HCT116 (cell line): ENCODE measurements around the gene SERINC3. TPM values are rescaled to one million over a fixed set of nuclear protein-coding genes. Genes with fewer than 3 reads are reported as not detected.

Experiments
- ATAC-seq: fragments of 200-7000 bp; cut with Tn5 transposase; 2 replicates; pipeline ENCODE4 v1.9.1; 2020; ENCODE audit warnings: mild to moderate bottlenecking, moderate library complexity
- BruUV-seq: library from RNA; stranded (reverse); fragments of 400-500 nt; replicated peaks from 2 replicates; lab custom pipeline; 2021; lab: Mats Ljungman, UMichigan
- CTCF ChIA-PET: fragments of 300-600 bp; sonication (Branson Sonifier 250); formaldehyde crosslinking; loops from one replicate; lab custom pipeline; 2021; ENCODE audit warnings: antibody characterized with exemption; lab: Charles Lee
- POLR2A ChIA-PET: fragments of 300-600, 350-600 bp; sonication (Branson Sonifier 250); formaldehyde crosslinking; loops from one replicate; lab custom pipeline; 2021; ENCODE audit warnings: antibody characterized with exemption; lab: Charles Lee
- RAD21 ChIA-PET, 2 experiments: fragments of 300-600 bp; sonication (Branson Sonifier 250); formaldehyde crosslinking; loops; one replicate each; lab custom pipeline; 2023; ENCODE audit warnings: low total read pairs in 2 of 2; ENCODE audit not compliant: uncharacterized antibody in 2 of 2, unreplicated experiment in 2 of 2, low non-redundant PET in 1 of 2; lab: Charles Lee
- DNase-seq: peaks from one replicate; pipeline ENCODE4 v3.0.0-alpha.2; 2010; ENCODE audit warnings: low read depth, low spot score
- H2AFZ ChIP-seq: fragments of 200-600 bp; shearing (Covaris generic), sonication (generic); 2 replicates; pipeline ENCODE4 v1.6.1; 2017; ENCODE audit warnings: low read depth, mixed run types, mixed read lengths, antibody characterized with exemption, low read length; ENCODE audit not compliant: poor library complexity, severe bottlenecking
- H3K27ac ChIP-seq: 2 replicates; pipeline ENCODE4 v1.5.1; 2012; ENCODE audit warnings: low read depth, low read length
- H3K27me3 ChIP-seq: fragments of 200-600 bp; sonication (generic); 2 replicates; pipeline ENCODE4 v1.6.1; 2016; ENCODE audit warnings: mixed run types, low read length, mixed read lengths; ENCODE audit not compliant: insufficient read depth
- H3K36me3 ChIP-seq, 2 experiments: fragments of 200-500 bp in 1 of 2; fragments of 200-600 bp in 1 of 2; sonication (Bioruptor generic) in 1 of 2; sonication (generic) in 1 of 2; 2 replicates each; pipeline versions ENCODE4 v1.5.1 to v1.6.1; 2014 to 2016; ENCODE audit warnings: low read length in 2 of 2, inconsistent platforms in 1 of 2, mixed read lengths in 1 of 2, mixed run types in 1 of 2; ENCODE audit not compliant: insufficient read depth in 2 of 2, control insufficient read depth in 1 of 2
- H3K4me1 ChIP-seq, 2 experiments: fragments of 200-600 bp in 1 of 2; sonication (generic) in 1 of 2; 2 replicates each; pipeline versions ENCODE4 v1.5.1 to v1.6.1; 2012 to 2017; ENCODE audit warnings: low read length in 2 of 2, inconsistent platforms in 1 of 2, mild to moderate bottlenecking in 1 of 2, mixed read lengths in 1 of 2, mixed run types in 1 of 2, moderate library complexity in 1 of 2; ENCODE audit not compliant: insufficient read depth in 2 of 2, control insufficient read depth in 1 of 2
- H3K4me2 ChIP-seq: fragments of 200-600 bp; sonication (generic); 2 replicates; pipeline ENCODE4 v1.6.1; 2017; ENCODE audit warnings: mixed run types, low read length, mixed read lengths
- H3K4me3 ChIP-seq, 2 experiments: fragments of 200-600 bp in 1 of 2; sonication (generic) in 1 of 2; replicated peaks in 1 of 2; 2 replicates each; pipeline ENCODE4 v1.5.1; 2011 to 2016; ENCODE audit warnings: low read length in 2 of 2, control low read depth in 1 of 2, low read depth in 1 of 2, mild to moderate bottlenecking in 1 of 2, mixed read lengths in 1 of 2, mixed run types in 1 of 2
- H3K79me2 ChIP-seq: fragments of 200-600 bp; sonication (generic); 2 replicates; pipeline ENCODE4 v1.6.1; 2017; ENCODE audit warnings: mild to moderate bottlenecking, mixed run types, low read length, moderate library complexity, mixed read lengths; ENCODE audit not compliant: insufficient read depth
- H3K9ac ChIP-seq: fragments of 200-600 bp; sonication (generic); 2 replicates; pipeline ENCODE4 v1.6.1; 2016; ENCODE audit warnings: low read length, mixed read lengths
- H3K9me2 ChIP-seq: fragments of 200-600 bp; sonication (generic), shearing (Covaris generic); 2 replicates; pipeline ENCODE4 v1.6.1; 2017; ENCODE audit warnings: mixed run types, mild to moderate bottlenecking, moderate library complexity; ENCODE audit not compliant: insufficient read depth
- H3K9me3 ChIP-seq, 2 experiments: fragments of 200-500 bp in 1 of 2; fragments of 200-600 bp in 1 of 2; sonication (Bioruptor generic) in 1 of 2; sonication (generic) in 1 of 2; 2 replicates each; pipeline ENCODE4 v1.6.1; 2014 to 2017; ENCODE audit warnings: low read length in 2 of 2, mixed read lengths in 2 of 2, inconsistent platforms in 1 of 2, low read depth in 1 of 2, mild to moderate bottlenecking in 1 of 2, mixed run types in 1 of 2, moderate library complexity in 1 of 2; ENCODE audit not compliant: control insufficient read depth in 1 of 2, insufficient read depth in 1 of 2
- H4K20me1 ChIP-seq: fragments of 200-600 bp; sonication (generic), shearing (Covaris generic); 2 replicates; pipeline ENCODE4 v1.6.1; 2017; ENCODE audit warnings: mixed run types, mild to moderate bottlenecking, moderate library complexity; ENCODE audit not compliant: insufficient read depth
- CBX3 ChIP-seq: IDR thresholded peaks from 2 replicates; pipeline ENCODE4 v1.6.1; 2012; ENCODE audit warnings: low read depth
- CEBPB ChIP-seq: IDR thresholded peaks from 2 replicates; pipeline ENCODE4 v1.6.1; 2012; ENCODE audit warnings: low read depth
- EGR1 ChIP-seq: IDR thresholded peaks from 2 replicates; pipeline ENCODE4 v1.6.1; 2012; ENCODE audit warnings: low read depth
- ELF1 ChIP-seq: IDR thresholded peaks from 2 replicates; pipeline ENCODE4 v1.6.1; 2012; ENCODE audit warnings: low read depth, borderline replicate concordance
- EZH2 ChIP-seq: fragments of 200-600 bp; sonication (generic); IDR thresholded peaks from 2 replicates; pipeline ENCODE4 v1.6.1; 2017; ENCODE audit warnings: antibody characterized with exemption, mixed run types
- FOSL1 ChIP-seq: IDR thresholded peaks from 2 replicates; pipeline ENCODE4 v1.6.1; 2012; ENCODE audit warnings: low read depth
- POLR2A ChIP-seq: IDR thresholded peaks from 2 replicates; pipeline ENCODE4 v1.7.0; 2011; ENCODE audit warnings: borderline replicate concordance; ENCODE audit not compliant: insufficient read depth, insufficient read length; ENCODE audit errors: extremely low read depth
- POLR2AphosphoS5 ChIP-seq: IDR thresholded peaks from 2 replicates; pipeline ENCODE4 v1.6.1; 2011; ENCODE audit warnings: mild to moderate bottlenecking, low read depth, low read length, moderate library complexity
- REST ChIP-seq: IDR thresholded peaks from 2 replicates; pipeline ENCODE4 v1.6.1; 2012; ENCODE audit warnings: low read depth
- SIN3A ChIP-seq: IDR thresholded peaks from 2 replicates; pipeline ENCODE4 v1.6.1; 2012; ENCODE audit warnings: low read depth
- SP1 ChIP-seq: IDR thresholded peaks from 2 replicates; pipeline ENCODE4 v1.6.1; 2012; ENCODE audit warnings: low read depth
- YY1 ChIP-seq: IDR thresholded peaks from 2 replicates; pipeline ENCODE4 v1.6.1; 2011; ENCODE audit warnings: low read length, low read depth, moderate library complexity, mild to moderate bottlenecking; ENCODE audit not compliant: insufficient replicate concordance; ENCODE audit errors: extremely low read depth
- ZFX ChIP-seq: fragments of 450-650 bp; IDR thresholded peaks from 2 replicates; pipeline ENCODE4 v1.6.1; 2017
- ZNF274 ChIP-seq: fragments of 200-500 bp; sonication (Bioruptor generic); IDR thresholded peaks from 2 replicates; pipeline ENCODE4 v1.6.1; 2014; ENCODE audit warnings: mild to moderate bottlenecking, low read depth, low read length, inconsistent platforms
- intact Hi-C: fragments of 100-400 bp; cut with micrococcal nuclease; formaldehyde crosslinking; loops from 2 replicates; pipeline ENCODE4 v1.10.0; 2022
- total RNA-seq: library from RNA; stranded (reverse); gene quantifications from one replicate; pipeline ENCODE4 v1.2.1, GENCODE V29; 2021; ENCODE audit not compliant: unreplicated experiment
- TF ChIP-seq, protein P1 (sequence below), 3 experiments: fragments of 200-600 bp in 1 of 3; sonication (generic) in 1 of 3; IDR thresholded peaks in 2 of 3; conservative IDR thresholded peaks in 1 of 3; 2 replicates each; pipeline ENCODE4 v1.5.1; 2012 to 2017; ENCODE audit warnings: low read depth in 2 of 3, low read length in 2 of 3, antibody characterized with exemption in 1 of 3, borderline replicate concordance in 1 of 3, control low read depth in 1 of 3, mild to moderate bottlenecking in 1 of 3, mixed read lengths in 1 of 3, mixed run types in 1 of 3, moderate library complexity in 1 of 3; ENCODE audit not compliant: insufficient read depth in 1 of 3
- TF ChIP-seq, protein P2 (sequence below): IDR thresholded peaks from 2 replicates; pipeline ENCODE4 v1.6.1; 2011; ENCODE audit warnings: mild to moderate bottlenecking, low read length, moderate library complexity; ENCODE audit not compliant: insufficient replicate concordance; ENCODE audit errors: extremely low read depth

SERINC3 gene
- total RNA-seq, 1 experiment from 2014 or later: 56.8 TPM

- Histone ChIP-seq H3K9ac (no peak overlapping the region), H3K36me3 (peaks cover 11 to 25% of the 10 kb centered on the region in 2 experiments; a peak in 3 of 4 replicates), H3K9me3 (no peaks in the 10 kb centered on the region), H3K79me2 (no peaks in the 10 kb centered on the region), H3K4me2 (no peak overlapping the region), H3K27me3 (no peaks in the 10 kb centered on the region), H3K27ac (no peak overlapping the region), H3K4me1 (peaks cover 0 to 8% of the 10 kb centered on the region in 2 experiments; a peak in 3 of 4 replicates), H2AFZ (no peak overlapping the region), H3K9me2 (no peaks in the 10 kb centered on the region), H4K20me1 (no peaks in the 10 kb centered on the region), H3K4me3 (no peak overlapping the region)
- intact Hi-C loops: no loop called here
- no peak for ATAC-seq
- DNase-seq: no peak
- ChIA-PET POLR2A (no interaction called here), RAD21 (no interaction called here), CTCF (no interaction called here)
- TF ChIP-seq SP1 (no peak), REST (no peak), CEBPB (no peak), EZH2 (no peak), ELF1 (no peak), EGR1 (no peak), ZFX (no peak), SIN3A (no peak), POLR2AphosphoS5 (no peak), CBX3 (no peak), POLR2A (no peak), YY1 (no peak), FOSL1 (no peak), ZNF274 (no peak)
- TF ChIP-seq, protein P1, sequence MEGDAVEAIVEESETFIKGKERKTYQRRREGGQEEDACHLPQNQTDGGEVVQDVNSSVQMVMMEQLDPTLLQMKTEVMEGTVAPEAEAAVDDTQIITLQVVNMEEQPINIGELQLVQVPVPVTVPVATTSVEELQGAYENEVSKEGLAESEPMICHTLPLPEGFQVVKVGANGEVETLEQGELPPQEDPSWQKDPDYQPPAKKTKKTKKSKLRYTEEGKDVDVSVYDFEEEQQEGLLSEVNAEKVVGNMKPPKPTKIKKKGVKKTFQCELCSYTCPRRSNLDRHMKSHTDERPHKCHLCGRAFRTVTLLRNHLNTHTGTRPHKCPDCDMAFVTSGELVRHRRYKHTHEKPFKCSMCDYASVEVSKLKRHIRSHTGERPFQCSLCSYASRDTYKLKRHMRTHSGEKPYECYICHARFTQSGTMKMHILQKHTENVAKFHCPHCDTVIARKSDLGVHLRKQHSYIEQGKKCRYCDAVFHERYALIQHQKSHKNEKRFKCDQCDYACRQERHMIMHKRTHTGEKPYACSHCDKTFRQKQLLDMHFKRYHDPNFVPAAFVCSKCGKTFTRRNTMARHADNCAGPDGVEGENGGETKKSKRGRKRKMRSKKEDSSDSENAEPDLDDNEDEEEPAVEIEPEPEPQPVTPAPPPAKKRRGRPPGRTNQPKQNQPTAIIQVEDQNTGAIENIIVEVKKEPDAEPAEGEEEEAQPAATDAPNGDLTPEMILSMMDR (IDR thresholded peaks at IDR 0.05 in 2 of 3, conservative IDR thresholded peaks at IDR 0.05 in 1 of 3; ENCODE audit: borderline replicate concordance in 1 of 3, insufficient read depth in 1 of 3, low read depth in 2 of 3, low read length in 2 of 3): no peak
- TF ChIP-seq, protein P2, sequence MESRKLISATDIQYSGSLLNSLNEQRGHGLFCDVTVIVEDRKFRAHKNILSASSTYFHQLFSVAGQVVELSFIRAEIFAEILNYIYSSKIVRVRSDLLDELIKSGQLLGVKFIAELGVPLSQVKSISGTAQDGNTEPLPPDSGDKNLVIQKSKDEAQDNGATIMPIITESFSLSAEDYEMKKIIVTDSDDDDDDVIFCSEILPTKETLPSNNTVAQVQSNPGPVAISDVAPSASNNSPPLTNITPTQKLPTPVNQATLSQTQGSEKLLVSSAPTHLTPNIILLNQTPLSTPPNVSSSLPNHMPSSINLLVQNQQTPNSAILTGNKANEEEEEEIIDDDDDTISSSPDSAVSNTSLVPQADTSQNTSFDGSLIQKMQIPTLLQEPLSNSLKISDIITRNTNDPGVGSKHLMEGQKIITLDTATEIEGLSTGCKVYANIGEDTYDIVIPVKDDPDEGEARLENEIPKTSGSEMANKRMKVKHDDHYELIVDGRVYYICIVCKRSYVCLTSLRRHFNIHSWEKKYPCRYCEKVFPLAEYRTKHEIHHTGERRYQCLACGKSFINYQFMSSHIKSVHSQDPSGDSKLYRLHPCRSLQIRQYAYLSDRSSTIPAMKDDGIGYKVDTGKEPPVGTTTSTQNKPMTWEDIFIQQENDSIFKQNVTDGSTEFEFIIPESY: no peak
- TSS peak; percentile 18 for BruUV-seq
Measured at GRCh38 chr20:44489931-44490330, 31.9 kb downstream of the SERINC3 start.
